KOPT-K1 (cell line): ENCODE results near the gene RBBP5.

ENCODE experiments used
- H3K27ac ChIP-seq: fragments of 200-600 bp; sonication (generic); 2 replicates; pipeline ENCODE4 v1.5.1; 2016; ENCODE audit warnings: antibody characterized with exemption, mild to moderate bottlenecking, low read depth, low read length; ENCODE audit not compliant: poor library complexity, severe bottlenecking
- H3K36me3 ChIP-seq: fragments of 200-600 bp; sonication (generic); 2 replicates; pipeline ENCODE4 v1.5.1; 2017; ENCODE audit warnings: antibody characterized with exemption, mild to moderate bottlenecking, low read length, moderate library complexity; ENCODE audit not compliant: insufficient read depth
- H3K9me3 ChIP-seq: fragments of 200-600 bp; sonication (generic); 2 replicates; pipeline ENCODE4 v1.5.1; 2017; ENCODE audit warnings: antibody characterized with exemption, low read length, mild to moderate bottlenecking; ENCODE audit not compliant: insufficient read depth, poor library complexity, severe bottlenecking

Gene RBBP5

DNA sequence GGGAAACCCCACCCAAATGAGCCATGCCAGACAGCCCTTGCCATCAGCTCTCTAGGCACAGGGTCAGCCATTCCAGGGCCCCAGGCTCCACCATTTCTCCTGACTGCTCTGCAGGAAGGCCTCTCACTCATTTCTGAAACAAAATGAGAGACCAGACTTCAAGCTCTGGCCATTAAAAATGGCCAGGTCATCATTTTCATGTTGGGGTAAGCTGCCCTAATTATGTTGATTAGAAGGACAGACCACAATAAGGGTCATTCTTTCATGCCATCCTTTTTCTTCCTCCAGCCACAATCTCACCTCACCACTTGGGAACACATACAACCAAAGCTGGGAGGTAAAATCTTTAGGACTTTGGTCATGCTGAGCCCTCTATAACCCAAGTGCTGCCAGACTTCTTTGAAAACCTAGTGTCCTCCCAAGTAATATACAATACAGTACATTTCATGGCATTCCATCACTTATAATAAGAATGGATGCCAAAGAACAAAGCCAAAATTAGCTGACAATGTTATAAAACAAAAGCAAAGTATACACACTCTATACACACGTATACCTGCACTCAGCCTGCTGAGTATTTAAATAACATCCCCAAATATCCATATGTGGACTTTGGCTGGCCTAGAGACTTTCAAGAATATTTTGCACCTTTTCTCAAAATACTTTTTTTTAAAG lies 22.4 kb upstream of the RBBP5 start:
- H3K27ac ChIP-seq, result no peak overlapping the region
- no peaks in the 10 kb centered on the region for H3K9me3 ChIP-seq

DNA sequence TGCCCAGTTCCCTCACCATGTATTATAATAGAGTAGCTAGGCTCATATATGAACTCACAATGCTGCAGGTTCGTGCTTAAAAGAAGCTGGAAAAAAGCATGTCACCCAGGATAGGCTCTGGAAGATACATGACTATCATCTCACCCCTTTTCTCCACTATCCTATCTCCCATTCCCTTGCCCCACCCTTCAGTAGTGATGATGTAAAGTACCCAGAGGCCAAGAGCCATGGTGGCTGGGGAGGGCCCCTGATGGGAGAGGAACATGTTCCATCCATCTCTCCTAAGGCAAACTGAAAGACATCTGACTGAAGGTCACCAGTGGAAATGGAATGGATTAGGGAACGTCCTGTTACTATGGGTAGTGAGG lies 20.3 kb upstream of the RBBP5 start:
- no peak overlapping the region for H3K27ac ChIP-seq
- no peaks in the 10 kb centered on the region for H3K9me3 ChIP-seq
- H3K36me3 ChIP-seq, result no peaks in the 10 kb centered on the region

More for the DNA sequence above, 22.4 kb upstream of the RBBP5 start:
- no peaks in the 10 kb centered on the region for H3K36me3 ChIP-seq

DNA sequence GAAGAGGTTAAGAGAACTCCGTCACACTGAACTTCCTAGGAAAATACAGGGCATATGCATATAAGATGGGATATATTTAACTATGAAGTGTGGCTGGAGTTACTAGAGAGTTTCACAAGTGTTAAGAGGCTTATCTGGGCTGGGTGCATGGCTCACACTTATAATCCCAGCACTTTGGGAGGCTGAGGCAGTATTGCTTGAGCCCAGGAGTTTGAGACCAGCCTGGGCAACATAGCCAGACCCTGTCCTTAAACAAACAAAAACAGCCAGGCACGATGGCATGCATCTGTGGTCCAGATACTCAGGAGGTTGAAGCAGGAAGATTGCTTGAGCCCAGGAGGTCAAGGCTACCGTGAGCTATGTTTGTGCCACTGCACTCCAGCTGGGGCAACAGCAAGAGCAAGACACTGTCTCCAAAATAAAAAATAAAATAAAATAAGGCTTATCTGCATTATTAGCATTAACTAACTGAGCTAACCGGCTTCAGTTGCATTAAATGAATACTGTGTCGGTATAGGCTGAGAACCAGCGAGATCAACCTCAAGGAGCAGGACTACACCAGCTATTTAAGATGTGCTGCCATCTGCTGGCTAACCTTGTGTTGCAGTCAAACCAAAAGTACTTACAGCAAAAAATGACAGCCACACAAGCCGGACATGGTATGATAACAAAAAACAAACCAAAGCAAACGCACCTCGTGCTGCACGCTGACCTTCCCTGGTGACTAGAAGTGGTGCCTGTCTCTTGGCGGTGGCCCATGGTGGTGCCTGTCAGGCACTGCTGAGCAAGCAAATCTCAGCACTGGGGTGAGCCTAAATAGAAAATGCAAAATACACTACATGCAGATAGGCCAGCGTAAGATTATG lies 19.7 kb upstream of the RBBP5 start:
- Histone ChIP-seq H3K36me3 (no peaks in the 10 kb centered on the region), H3K27ac (no peak overlapping the region)

DNA sequence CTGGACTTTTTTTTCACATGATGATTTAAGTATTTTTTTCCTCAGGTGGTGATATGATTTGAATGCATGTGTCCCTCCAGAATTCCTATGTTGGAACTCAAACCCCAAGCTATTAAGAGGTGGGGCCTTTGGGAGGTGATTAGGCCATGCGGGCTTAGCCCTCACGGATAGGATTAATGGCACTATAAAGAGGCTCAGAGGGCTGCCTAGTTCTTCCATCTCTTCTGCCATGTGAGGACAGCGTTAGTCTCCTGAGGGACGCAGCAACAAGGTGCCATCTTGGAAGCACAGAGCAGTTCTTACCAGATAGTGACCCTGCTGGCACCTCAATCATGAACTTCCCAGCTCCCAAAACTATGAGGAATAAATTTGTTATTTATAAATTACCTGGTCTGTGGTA lies 18.3 kb upstream of the RBBP5 start:
- H3K36me3 ChIP-seq, result no peaks in the 10 kb centered on the region
- no peak overlapping the region for H3K27ac ChIP-seq
- H3K9me3 ChIP-seq, result no peaks in the 10 kb centered on the region

More for the DNA sequence above, 19.7 kb upstream of the RBBP5 start:
- H3K9me3 ChIP-seq, result no peaks in the 10 kb centered on the region

DNA sequence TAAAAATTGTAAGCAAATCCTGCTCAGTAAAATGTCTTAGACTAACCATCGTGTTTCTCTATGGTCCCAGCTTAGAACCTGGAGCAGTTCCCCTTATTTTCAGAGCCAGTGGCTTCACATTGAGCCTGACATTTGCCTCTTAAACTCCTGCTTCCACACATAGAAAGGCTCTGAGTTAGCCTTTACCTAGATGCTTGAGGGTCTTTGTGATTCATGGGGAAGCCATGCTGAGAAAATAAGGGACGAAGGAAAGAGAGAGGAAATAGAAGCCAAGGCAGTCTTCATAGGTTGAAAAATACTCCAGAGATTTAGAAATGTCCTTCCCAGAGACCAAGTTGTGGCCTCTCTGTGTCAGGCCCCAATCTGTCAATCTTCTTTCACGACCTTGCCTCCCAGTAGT lies 16.1 kb upstream of the RBBP5 start:
- no peaks in the 10 kb centered on the region for H3K9me3 ChIP-seq
- no peak overlapping the region for H3K27ac ChIP-seq
- no peaks in the 10 kb centered on the region for H3K36me3 ChIP-seq

DNA sequence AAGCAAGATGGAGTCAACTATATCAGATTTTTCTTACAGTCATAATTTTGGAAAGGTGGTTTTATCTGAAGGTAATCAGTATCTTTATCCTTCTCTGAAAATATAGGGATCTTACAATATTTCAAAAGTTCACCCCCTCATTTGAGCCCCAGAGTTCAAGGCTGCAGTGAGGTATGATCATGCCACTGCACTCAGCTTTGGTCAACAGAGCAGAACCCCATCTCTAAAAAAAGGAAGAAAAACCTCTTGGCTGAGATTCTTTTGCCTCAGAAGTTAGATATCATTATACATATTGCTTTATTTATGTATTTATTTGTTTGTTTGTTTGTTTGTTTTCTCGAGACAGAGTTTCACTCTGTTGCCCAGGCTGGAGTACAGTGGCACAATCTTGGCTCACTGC lies 11.5 kb upstream of the RBBP5 start:
- H3K36me3 ChIP-seq, result no peaks in the 10 kb centered on the region
- no peaks in the 10 kb centered on the region for H3K9me3 ChIP-seq

DNA sequence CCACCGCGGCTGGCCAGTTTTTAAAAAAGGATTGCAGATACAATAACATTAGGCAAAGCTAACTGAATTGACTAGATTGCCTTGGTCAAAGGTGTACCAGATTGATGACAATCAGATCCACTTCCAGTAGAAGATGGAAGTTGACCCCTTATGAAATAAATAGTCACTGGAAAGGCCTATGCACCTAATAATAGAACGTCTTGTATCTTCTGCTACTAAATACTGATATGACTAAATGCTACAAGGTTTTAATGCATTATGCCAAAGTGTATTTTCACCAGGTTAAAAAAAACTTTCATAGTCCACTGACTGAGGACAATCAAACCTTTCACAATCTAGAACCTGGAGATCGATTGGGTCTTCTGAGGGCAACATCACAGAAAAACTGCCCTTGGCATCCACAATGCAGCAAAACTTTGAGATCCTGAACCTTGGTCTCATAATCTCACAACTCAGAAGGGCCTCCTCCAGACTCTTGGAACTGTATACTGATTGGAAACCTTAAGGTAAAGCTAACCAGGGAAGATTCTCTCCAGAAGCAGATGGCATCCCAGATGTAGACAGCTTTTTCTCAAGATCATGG lies 7.8 kb upstream of the RBBP5 start:
- Histone ChIP-seq H3K27ac (no peak overlapping the region), H3K9me3 (no peaks in the 10 kb centered on the region), H3K36me3 (no peaks in the 10 kb centered on the region)

More for the DNA sequence above, 11.5 kb upstream of the RBBP5 start:
- H3K27ac ChIP-seq, result no peak overlapping the region

DNA sequence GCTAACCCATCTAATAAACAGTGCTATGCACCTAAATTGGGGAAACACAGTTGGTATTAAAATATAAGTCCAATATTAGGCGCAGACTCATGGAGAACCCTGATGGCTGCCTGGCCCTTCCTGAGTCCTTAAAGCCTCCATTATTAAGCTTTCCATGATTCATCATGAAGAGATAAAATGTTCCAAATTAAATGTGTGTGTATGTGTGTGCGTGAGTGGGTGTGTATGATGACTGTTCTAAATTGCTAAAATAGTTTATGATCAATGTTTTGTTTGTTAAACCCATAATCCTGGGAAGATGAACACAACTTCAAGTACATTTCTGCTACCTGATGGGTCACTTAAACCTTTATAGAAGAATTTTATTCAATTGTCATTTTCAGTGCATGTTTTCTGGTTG lies 6.3 kb upstream of the RBBP5 start:
- Histone ChIP-seq H3K27ac (no peak overlapping the region), H3K9me3 (no peaks in the 10 kb centered on the region), H3K36me3 (no peaks in the 10 kb centered on the region)

DNA sequence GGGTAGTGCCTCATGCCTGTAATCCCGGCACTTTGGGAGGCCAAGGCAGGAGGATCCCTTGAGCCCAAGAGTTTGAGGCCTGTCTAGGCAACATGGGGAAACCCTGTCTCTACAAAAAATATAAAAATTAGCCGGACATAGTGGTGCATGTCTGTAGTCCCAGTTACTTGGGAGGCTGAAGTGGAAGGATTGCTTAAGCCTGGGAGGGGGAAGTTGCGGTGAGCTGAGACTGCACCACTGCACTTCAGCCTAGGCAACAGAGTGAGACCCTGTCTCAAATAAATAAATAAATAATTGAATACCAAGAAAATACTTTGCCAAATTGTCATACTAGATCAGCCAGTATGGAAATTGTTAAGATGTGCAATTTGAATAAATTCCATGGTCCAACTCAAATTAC lies 5.9 kb upstream of the RBBP5 start:
- no peaks in the 10 kb centered on the region for H3K36me3 ChIP-seq
- H3K27ac ChIP-seq, result no peak overlapping the region
- no peaks in the 10 kb centered on the region for H3K9me3 ChIP-seq

DNA sequence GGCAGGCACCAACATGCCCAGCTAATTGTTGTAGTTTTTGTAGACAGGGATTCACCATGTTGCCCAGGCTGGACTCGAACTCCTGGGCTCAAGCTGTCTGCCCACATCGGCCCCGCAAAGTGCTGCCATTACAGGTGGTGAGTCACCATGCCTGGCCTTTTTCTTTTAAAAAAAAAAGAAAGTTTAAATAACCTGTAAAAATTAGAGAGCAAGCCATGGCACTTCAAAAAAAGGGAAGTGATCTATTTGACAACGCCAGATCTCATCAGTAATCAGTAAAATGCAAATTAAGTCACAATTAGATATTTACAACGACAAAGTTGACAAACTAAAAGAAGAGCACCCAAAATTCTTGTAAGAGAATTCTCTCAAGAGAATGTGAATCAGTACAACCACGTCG lies 2.9 kb upstream of the RBBP5 start:
- Histone ChIP-seq H3K9me3 (no peaks in the 10 kb centered on the region), H3K27ac (no peak overlapping the region), H3K36me3 (no peaks in the 10 kb centered on the region)

DNA sequence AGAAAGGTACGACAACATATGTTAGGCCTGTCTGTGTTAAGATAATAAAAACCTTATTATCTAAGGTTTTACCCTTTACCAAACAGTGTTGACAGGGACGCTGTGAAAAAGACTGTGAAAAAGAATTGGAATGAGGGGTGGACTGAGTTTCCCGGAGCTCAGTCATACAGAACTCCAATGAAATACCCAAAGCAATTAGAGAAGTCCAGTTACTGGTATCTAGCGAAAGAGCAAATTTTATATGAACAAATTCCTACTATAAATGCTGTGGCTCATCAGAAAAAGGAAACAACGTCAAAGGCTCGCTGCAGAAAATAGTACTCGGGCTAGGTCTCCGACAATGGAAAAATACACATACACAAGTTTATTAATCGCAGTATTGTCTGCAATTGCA lies 708 bp upstream of the RBBP5 start:
- Histone ChIP-seq H3K9me3 (no peaks in the 10 kb centered on the region), H3K36me3 (peaks cover 20% of the 10 kb centered on the region; the same call in 1 of the 2 replicates), H3K27ac (peak overlapping the region; percentile 90)

DNA sequence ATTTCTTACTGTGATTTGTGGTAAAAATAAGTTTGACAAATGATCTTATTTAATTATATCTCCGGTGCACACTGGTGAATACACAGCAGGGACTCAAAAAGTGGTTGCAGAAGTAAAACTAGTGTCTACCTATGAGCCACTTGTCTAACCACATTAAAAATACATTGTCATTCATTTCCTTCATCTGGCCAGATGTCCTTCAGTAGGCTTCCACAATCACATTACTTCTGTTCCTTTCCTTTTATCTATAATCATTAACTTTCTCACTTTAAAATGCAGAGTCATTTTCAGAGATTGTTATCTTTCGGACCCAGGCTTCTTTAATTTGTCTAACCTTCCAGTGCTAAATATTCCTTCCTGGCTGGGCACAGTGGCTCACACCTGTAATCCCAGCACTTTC lies 3.0 kb downstream of the RBBP5 start:
- Histone ChIP-seq H3K9me3 (no peaks in the 10 kb centered on the region), H3K27ac (no peak overlapping the region), H3K36me3 (peaks cover 53% of the 10 kb centered on the region)

DNA sequence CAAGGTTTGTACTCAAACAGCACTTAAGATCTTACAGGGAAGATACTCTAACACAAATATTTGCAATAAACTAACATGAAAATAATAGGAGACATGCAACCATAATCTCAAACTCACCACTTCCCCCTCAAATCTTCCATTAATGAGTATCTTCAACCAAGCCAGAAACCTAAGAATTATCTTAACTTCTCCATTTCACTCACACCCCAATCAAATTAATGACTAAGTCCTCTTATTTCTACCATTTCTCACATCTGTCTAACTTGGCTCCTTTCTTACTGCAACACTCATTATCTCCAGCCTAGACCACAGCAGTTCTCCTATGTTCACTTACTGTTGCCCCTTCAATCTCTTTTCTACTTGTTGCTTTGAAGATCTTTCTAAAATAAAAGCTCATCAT lies 10.4 kb downstream of the RBBP5 start:
- peaks cover 81% of the 10 kb centered on the region for H3K36me3 ChIP-seq
- H3K27ac ChIP-seq, result no peak overlapping the region
- no peaks in the 10 kb centered on the region for H3K9me3 ChIP-seq

DNA sequence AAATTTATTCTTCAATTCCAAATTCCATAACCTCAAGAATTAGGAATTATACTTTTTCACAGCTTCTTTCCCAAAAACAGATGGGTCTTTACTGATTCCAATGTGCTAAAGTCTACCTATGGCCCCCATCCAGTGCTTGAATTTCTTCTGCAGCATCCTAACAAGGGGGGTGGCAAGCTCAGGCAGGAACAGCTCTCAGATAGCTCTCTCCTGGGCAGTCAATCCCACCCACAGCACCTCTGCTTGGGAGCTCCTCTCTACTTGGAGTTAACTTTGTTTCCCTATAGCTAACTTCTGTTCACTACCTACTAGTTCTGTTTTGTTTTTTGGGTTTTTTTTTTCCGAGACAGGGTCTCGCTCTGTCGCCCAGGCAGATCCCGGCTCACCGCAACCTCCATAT lies 12.1 kb downstream of the RBBP5 start:
- Histone ChIP-seq H3K27ac (no peak overlapping the region), H3K9me3 (no peaks in the 10 kb centered on the region), H3K36me3 (peaks cover 85% of the 10 kb centered on the region)

DNA sequence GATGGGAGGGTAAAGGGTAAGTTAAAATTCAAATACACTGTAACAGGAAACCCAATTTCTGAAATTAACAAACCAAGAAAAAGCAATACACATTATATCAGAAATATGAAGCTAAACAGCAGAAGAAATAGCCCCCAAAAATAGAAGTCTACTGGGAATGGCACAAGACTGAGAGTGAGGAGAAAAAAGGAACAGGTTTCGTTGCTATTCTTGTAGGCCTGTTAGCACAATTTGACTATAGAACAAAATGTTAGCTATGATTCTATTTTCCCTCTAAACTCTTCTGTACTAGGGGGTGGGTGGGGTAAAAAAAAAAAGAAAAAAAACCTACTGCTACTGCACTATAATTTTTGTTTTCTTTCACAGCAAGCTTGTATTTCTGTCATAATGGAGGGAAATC lies 12.5 kb downstream of the RBBP5 start:
- Histone ChIP-seq H3K9me3 (no peaks in the 10 kb centered on the region), H3K36me3 (peaks cover 85% of the 10 kb centered on the region), H3K27ac (no peak overlapping the region)
